HG02678 (cell line): Measurements from ENCODE around the gene MAN2A2.
"Not testable (repeated sequence)": the region's sequence is repeated elsewhere in the genome, so short reads cannot be mapped to it uniquely, and the experiment has no call there.

Experiments used
- ATAC-seq: cut with Tn5 transposase; IDR thresholded peaks from one replicate; pipeline ENCODE4 v1.9.1; 2021; ENCODE audit warnings: mild to moderate bottlenecking, moderate library complexity; ENCODE audit not compliant: unreplicated experiment

The MAN2A2 gene

GRCh38 chr15:90915808-90916440 is 12.8 kb downstream of the MAN2A2 start:
- no peak for ATAC-seq

- no peak for ATAC-seq
Measured at GRCh38 chr15:90916461-90916860, 13.4 kb downstream of the MAN2A2 start.

- no peak for ATAC-seq
Measured at GRCh38 chr15:90917569-90917968, 14.5 kb downstream of the MAN2A2 start.

- ATAC-seq, result no peak
Measured at GRCh38 chr15:90918034-90918788, 15.1 kb downstream of the MAN2A2 start.

GRCh38 chr15:90918835-90919234 is 15.7 kb downstream of the MAN2A2 start:
- no peak for ATAC-seq

GRCh38 chr15:90921887-90922286 is 18.8 kb downstream of the MAN2A2 start:
- no peak for ATAC-seq

GRCh38 chr15:90922712-90923322 is 19.7 kb downstream of the MAN2A2 start:
- ATAC-seq, result peak; percentile 62

GRCh38 chr15:90924375-90924774 is 21.3 kb downstream of the MAN2A2 start:
- peak; percentile 73 for ATAC-seq

GRCh38 chr15:90926766-90927165 is 23.7 kb downstream of the MAN2A2 start:
- not testable (repeated sequence) for ATAC-seq

- ATAC-seq, result not testable (repeated sequence)
Measured at GRCh38 chr15:90928106-90928505, 25.0 kb downstream of the MAN2A2 start.

- no peak for ATAC-seq
Measured at GRCh38 chr15:90929246-90930019, 26.3 kb downstream of the MAN2A2 start.

- no peak for ATAC-seq
Measured at GRCh38 chr15:90930861-90931574, 27.9 kb downstream of the MAN2A2 start.

- no peak for ATAC-seq
Measured at GRCh38 chr15:90931575-90931827, 28.4 kb downstream of the MAN2A2 start.

- peak; percentile 47 for ATAC-seq
Measured at GRCh38 chr15:90931828-90932659, 28.9 kb downstream of the MAN2A2 start, which contains the start of gene HDDC3. Gene HDDC3 (minus strand): TSS chr15:90932549. CDS start chr15:90932540, 9 bp downstream.

- no peak for ATAC-seq
Measured at GRCh38 chr15:90932660-90932991, 29.5 kb downstream of the MAN2A2 start.

GRCh38 chr15:90933301-90933700 is 30.2 kb downstream of the MAN2A2 start:
- no peak for ATAC-seq

- ATAC-seq, result peak; percentile 31
Measured at GRCh38 chr15:90934256-90934948, 31.3 kb downstream of the MAN2A2 start.

- peak; percentile 65 for ATAC-seq
Measured at GRCh38 chr15:90934949-90935751, 32.0 kb downstream of the MAN2A2 start, which contains the start of gene UNC45A. Gene UNC45A (plus strand): TSS chr15:90935285. CDS start chr15:90935325, 40 bp downstream.
